Thyroid gland (tissue), 4 donors: Measurements from ENCODE around the gene POGK.

ENCODE experiments used
- CTCF ChIP-seq, 6 experiments: fragments of 200-600 bp in 3 of 6; fragments of 450-650 bp in 3 of 6; sonication (generic) in 3 of 6; IDR thresholded peaks; one replicate each; pipeline ENCODE4 v1.5.1; 2016 to 2019; ENCODE audit warnings: antibody characterized with exemption in 6 of 6, mild to moderate bottlenecking in 2 of 6, inconsistent platforms in 1 of 6, moderate library complexity in 1 of 6
- POLR2A ChIP-seq, 2 donors: fragments of 450-650 bp; IDR thresholded peaks; one replicate each; pipeline ENCODE4 v1.6.1; 2017; ENCODE audit warnings: antibody characterized with exemption in 2 of 2, mild to moderate bottlenecking in 2 of 2, moderate library complexity in 1 of 2

GRCh38 chr1:166884971-166885370 lies 45.7 kb downstream of the POGK start:
- no peak for TF ChIP-seq POLR2A (IDR thresholded peaks at IDR 0.05)
- no peak for TF ChIP-seq CTCF (IDR thresholded peaks at IDR 0.05)
